Nephron (organoid): ENCODE measurements around the gene ORC6.
A peak's percentile ranks its signal among the peaks of the same experiment; 100 is the strongest.

Experiments used
- H3K27ac Mint-ChIP-seq, 3 experiments: 2 replicates each; pipeline ENCODE4 v1.8.0; 2020; ENCODE audit warnings: mixed read lengths in 3 of 3, mild to moderate bottlenecking in 2 of 3, moderate library complexity in 1 of 3
- H3K27me3 Mint-ChIP-seq: 2 replicates; pipeline ENCODE4 v1.8.0; 2021; ENCODE audit warnings: low read depth, mild to moderate bottlenecking, moderate library complexity, mixed read lengths
- H3K36me3 Mint-ChIP-seq: 2 replicates; pipeline ENCODE4 v1.8.0; 2020; ENCODE audit warnings: low read depth, mixed read lengths
- H3K4me1 Mint-ChIP-seq: 2 replicates; pipeline ENCODE4 v1.8.0; 2020; ENCODE audit warnings: mixed read lengths
- H3K4me3 Mint-ChIP-seq, 3 experiments: 2 replicates each; pipeline ENCODE4 v1.8.0; 2020; ENCODE audit warnings: mild to moderate bottlenecking in 3 of 3, mixed read lengths in 3 of 3, moderate library complexity in 2 of 3
- H3K9me3 Mint-ChIP-seq: 2 replicates; pipeline ENCODE4 v1.8.0; 2020; ENCODE audit warnings: mixed read lengths
- TF ChIP-seq, protein P1 (sequence below), 3 experiments: fragments of 200-600 bp; sonication (generic); IDR thresholded peaks; one replicate each; pipeline ENCODE4 v1.5.0; 2021; ENCODE audit warnings: antibody characterized with exemption in 3 of 3; ENCODE audit not compliant: unreplicated experiment in 3 of 3

The ORC6 gene

DNA sequence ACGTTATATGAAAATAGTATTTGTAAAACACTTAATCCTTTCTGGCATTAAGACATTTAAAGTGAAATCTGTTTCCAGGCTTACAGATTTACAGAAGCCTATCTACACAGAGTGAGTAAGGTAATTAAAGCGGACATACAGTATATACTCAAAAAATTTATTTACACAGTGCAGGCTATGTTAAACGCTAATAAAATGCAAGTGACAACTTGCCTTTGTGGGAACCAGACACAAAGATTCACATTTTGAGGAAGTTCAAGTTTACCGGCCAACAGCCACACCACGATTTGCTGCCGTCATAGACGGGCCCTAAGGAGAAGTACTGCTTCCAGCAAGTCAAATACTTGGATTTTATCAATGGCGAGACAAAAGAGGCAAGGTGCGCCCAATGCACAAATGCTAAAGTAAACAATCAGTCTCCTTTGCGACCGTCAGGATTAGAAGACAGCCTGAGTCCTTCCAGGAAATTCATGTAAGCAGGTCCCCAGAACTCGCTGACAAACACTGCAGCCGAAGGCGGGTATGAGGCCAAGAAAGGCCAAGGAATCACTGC, 1.3 kb upstream of the ORC6 start:
- H3K4me3 Mint-ChIP-seq, result no peak overlapping the region
- no peaks in the 10 kb centered on the region for H3K27me3 Mint-ChIP-seq
- peaks cover 47% of the 10 kb centered on the region for H3K4me1 Mint-ChIP-seq
- H3K36me3 Mint-ChIP-seq, result peaks cover 9% of the 10 kb centered on the region
- no peaks in the 10 kb centered on the region for H3K9me3 Mint-ChIP-seq
- TF ChIP-seq, protein P1, sequence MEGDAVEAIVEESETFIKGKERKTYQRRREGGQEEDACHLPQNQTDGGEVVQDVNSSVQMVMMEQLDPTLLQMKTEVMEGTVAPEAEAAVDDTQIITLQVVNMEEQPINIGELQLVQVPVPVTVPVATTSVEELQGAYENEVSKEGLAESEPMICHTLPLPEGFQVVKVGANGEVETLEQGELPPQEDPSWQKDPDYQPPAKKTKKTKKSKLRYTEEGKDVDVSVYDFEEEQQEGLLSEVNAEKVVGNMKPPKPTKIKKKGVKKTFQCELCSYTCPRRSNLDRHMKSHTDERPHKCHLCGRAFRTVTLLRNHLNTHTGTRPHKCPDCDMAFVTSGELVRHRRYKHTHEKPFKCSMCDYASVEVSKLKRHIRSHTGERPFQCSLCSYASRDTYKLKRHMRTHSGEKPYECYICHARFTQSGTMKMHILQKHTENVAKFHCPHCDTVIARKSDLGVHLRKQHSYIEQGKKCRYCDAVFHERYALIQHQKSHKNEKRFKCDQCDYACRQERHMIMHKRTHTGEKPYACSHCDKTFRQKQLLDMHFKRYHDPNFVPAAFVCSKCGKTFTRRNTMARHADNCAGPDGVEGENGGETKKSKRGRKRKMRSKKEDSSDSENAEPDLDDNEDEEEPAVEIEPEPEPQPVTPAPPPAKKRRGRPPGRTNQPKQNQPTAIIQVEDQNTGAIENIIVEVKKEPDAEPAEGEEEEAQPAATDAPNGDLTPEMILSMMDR (IDR thresholded peaks at IDR 0.05; ENCODE audit: unreplicated experiment in 3 of 3), result no peak
- H3K27ac Mint-ChIP-seq, result no peak overlapping the region

DNA sequence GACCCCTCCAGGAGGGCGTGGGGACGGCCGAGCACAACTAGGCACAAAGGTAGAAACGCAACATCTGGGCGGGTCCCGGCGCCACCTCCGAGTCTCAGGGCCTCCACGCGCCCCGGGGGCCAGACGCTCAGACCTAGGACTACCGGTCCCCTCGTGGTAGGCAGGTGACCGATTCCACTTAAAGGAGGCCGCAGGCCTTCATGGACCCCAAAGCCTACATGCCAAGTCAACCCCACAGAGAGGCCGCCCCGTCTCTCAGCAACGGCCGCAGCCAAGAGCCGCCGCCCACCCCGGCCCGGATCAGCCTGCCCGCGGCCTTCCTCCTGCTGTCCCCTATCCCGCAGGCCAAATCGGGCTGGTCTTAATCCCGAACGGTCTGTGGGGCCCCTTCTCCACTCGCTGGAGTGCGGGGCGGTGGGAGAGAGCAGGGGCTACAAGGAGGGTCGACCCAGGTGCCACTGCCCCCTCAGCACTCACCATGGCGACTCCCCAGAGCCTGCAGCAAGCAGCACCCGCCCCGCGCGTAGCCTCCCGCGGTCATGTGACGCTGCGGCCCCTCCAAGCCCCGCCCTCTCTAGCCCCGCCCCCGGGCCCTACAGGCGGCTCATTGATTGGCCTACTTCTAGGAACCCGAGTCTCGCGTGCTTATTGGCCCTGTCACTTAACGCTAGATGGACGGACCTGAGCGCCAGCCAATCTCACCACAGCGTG, 650 bp upstream of the ORC6 start, which contains the start of gene VPS35:
VPS35 (minus strand) TSS at position 525 of the 711 bp plus-strand sequence; CDS start at position 480, 45 bp downstream.
- Mint-ChIP-seq H3K36me3 (peaks cover 11% of the 10 kb centered on the region), H3K27ac (no peak within 1 kb of the TSS), H3K9me3 (no peaks in the 10 kb centered on the region), H3K4me1 (peaks cover 47% of the 10 kb centered on the region), H3K4me3 (no peak within 1 kb of the TSS), H3K27me3 (no peaks in the 10 kb centered on the region)
- TF ChIP-seq, protein P1 (IDR thresholded peaks at IDR 0.05; ENCODE audit: unreplicated experiment in 3 of 3), result peak in 2 of 3 experiments; percentile 24 to 47

DNA sequence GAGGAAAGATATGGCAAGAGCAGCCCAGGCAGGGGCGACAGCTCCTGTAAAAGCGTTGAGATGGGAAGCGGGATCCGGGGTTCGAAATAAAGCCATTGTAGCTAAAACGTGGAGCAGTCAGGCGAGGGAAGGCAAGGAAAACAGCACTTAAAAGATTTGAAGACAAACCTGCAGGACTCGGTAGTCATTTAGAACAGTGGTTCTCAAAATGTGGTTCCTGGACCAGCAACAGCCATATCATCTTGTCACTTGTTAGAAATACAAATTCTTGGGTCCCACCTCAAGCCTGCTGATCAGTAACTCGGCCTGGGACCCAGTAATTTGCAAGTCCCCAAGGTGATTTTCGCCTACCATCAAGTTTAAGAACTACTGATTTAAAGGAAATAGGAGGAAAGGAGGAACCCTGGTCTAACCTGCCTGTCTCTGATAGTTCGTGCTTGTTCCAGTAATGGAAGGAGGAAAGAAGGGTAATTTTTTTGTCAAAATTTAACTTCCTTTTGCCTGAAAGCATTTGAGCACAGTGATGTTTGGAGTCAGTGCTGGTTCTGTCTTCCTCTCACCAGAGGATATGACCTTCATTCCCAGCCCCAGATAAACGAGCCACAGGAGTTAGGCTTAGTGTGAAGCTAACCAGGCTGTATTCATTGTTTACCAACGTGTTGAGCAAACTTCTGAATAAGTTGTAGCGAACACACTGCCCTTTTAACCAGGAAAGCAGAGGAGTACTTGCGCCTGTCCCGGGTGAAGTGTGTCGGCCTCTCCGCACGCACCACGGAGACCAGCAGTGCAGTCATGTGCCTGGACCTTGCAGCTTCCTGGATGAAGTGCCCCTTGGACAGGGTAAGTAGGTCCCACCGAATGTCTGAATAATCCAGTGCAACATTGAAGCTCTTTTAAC, 1.1 kb downstream of the ORC6 start:
- H3K27ac Mint-ChIP-seq, result no peak overlapping the region
- no peaks in the 10 kb centered on the region for H3K27me3 Mint-ChIP-seq
- H3K4me1 Mint-ChIP-seq, result peaks cover 41% of the 10 kb centered on the region
- H3K4me3 Mint-ChIP-seq, result no peak overlapping the region
- H3K9me3 Mint-ChIP-seq, result no peaks in the 10 kb centered on the region
- TF ChIP-seq, protein P1 (IDR thresholded peaks at IDR 0.05; ENCODE audit: unreplicated experiment in 3 of 3), result peak in 1 of 3 experiments; percentile 2
- peaks cover 22% of the 10 kb centered on the region for H3K36me3 Mint-ChIP-seq

DNA sequence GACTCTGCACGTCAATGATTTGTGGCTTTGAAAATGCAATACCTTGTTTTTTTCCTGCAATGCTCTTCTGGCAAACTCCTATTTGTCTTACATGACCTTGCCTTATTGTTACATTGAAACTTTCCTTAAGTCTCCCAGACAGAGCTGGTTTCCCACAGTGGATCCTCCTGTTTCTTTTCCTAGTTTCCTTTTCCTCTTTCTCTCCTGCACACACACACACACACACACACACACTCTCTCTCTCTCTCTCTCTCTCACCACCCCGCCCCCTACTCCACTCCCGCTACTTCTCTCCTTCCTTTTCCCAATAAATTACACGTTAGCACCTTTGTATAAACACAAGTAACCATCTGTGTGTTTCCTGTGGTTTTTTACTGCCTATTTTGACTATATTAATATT, 2.3 kb downstream of the ORC6 start:
- H3K36me3 Mint-ChIP-seq, result peaks cover 28% of the 10 kb centered on the region

DNA sequence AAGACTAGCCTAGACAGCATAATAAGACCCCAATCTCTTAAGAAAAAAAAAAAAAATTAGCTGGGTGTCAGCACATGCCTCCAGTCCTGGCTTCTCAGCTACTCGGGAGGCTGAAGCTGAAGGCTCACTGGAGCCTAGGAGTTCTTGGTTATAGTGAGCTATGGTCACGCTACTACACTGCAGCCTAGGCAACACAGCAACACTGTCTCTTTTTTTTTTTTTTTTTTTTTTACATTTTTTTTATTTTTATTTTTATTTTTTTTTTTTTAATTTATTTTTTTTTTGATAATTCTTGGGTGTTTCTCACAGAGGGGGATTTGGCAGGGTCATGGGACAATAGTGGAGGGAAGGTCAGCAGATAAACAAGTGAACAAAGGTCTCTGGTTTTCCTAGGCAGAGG, 4.1 kb downstream of the ORC6 start:
- TF ChIP-seq, protein P1 (IDR thresholded peaks at IDR 0.05; ENCODE audit: unreplicated experiment in 3 of 3), result no peak
- H3K27ac Mint-ChIP-seq, result no peak overlapping the region
- H3K4me1 Mint-ChIP-seq, result peaks cover 18% of the 10 kb centered on the region
- H3K9me3 Mint-ChIP-seq, result no peaks in the 10 kb centered on the region
- H3K4me3 Mint-ChIP-seq, result no peak overlapping the region
- H3K36me3 Mint-ChIP-seq, result peaks cover 32% of the 10 kb centered on the region
- no peaks in the 10 kb centered on the region for H3K27me3 Mint-ChIP-seq

More for the DNA sequence above, 2.3 kb downstream of the ORC6 start:
- Mint-ChIP-seq H3K4me3 (no peak overlapping the region), H3K27ac (peak overlapping the region in 2 of 3 experiments; percentile 41 to 84), H3K27me3 (no peaks in the 10 kb centered on the region), H3K4me1 (peaks cover 33% of the 10 kb centered on the region), H3K9me3 (no peaks in the 10 kb centered on the region)
- TF ChIP-seq, protein P1 (IDR thresholded peaks at IDR 0.05; ENCODE audit: unreplicated experiment in 3 of 3), result no peak
